T-helper 2 cell treated with Interferon-gamma antibody and Interleukin-4, amounts not matched to agents 100 ng/mL and 5 ng/mL, for 36 hours (primary cell): Measurements from ENCODE around the gene PSMD3. TPM values are rescaled to one million over a fixed set of nuclear protein-coding genes. Genes with fewer than 3 reads are reported as not detected.

ENCODE experiments used
- intact Hi-C: fragments of 100-400 bp; cut with micrococcal nuclease; formaldehyde crosslinking; loops from one replicate; pipeline ENCODE4 v1.15.1; 2023
- total RNA-seq: library from RNA; stranded (reverse); gene quantifications from 2 replicates; pipeline ENCODE4 v1.2.3, GENCODE V29; 2022

The PSMD3 gene
- total RNA-seq, 1 donor from 2014 or later = 125 TPM

DNA sequence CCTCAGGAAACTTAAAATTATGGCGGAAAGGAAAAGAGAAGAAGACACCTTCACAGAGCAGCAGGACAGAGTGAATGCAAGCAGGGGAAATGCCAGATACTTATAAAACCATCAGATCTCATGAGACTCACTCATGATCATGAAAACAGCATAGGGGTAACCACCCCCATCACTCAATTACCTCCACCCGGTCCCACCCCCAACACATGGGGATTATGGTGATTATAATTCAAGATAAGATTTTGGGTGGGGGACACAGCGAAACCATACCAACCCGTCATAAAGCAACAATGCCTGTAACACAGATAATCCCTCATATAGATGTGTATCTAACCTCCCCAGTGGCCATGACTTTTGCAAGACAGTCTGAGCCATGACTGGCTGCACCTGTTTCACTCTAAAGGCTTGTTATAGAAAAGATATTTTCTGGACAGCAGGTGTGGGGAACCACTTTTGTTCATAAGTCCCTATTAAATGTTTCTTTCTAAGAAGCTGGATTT, 24.8 kb upstream of the PSMD3 start:
- intact Hi-C loops = loop anchor here (10.0 kb wide), 1 partner anchor 321 kb away; the partner anchor contains the start of gene STARD3

DNA sequence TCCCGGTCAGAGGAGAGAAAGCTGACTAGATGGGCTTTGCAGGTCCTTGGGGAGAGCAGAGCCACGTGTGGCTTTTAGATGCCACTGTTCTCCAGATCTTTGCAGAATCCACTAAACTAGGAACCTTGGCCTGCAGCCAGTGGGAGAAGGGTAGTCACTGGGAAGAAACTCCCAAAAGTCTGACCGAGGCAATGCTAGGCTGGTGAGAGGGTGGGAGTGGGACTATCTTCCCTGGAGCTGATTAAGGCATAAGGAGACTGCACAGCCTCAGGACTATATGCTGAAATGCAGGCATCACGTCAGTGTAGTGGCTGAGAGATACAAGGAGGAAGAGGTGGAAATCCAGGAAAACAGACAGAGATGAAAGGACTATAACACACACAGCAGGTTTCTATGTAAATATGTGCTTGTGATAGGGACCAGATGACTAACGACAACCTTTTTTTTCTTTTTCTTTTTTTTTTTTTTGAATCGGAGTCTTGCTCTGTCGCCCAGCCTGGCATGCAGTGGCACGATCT, 20.0 kb upstream of the PSMD3 start:
- intact Hi-C loops = no loop called here

DNA sequence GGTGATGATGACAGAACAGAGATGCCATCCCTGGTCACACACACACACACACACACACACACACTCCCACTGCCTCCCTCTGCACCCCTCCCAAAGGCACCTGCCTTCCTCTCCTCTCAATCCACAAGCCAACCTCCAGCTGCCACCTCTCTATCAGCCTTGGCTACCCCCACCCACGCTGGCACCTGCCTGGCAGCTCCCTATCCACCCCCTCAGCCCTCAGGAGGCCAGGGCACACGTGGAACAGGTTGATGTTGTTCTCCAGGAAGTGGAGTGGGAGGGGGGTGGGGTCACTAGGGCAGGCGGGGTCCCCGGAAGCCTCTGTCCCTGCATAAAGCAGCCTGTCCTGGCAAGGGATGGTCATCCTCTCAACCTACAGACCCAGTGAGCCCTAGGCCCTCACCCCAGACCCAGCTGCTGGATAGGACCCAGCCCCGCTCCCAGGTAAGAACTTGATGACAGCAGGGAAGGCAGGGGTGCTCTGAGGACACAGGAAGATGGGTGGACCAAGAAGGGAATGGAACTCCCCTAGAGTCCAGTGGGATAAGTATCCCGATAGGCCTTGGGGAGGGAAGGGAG, 17.9 kb upstream of the PSMD3 start, which contains the start of gene GSDMA:
Gene GSDMA (plus strand): TSS at position 363 of the 579 bp plus-strand sequence. CDS start 2,684 bp downstream, outside the sequence.
- intact Hi-C loops = no loop called here

DNA sequence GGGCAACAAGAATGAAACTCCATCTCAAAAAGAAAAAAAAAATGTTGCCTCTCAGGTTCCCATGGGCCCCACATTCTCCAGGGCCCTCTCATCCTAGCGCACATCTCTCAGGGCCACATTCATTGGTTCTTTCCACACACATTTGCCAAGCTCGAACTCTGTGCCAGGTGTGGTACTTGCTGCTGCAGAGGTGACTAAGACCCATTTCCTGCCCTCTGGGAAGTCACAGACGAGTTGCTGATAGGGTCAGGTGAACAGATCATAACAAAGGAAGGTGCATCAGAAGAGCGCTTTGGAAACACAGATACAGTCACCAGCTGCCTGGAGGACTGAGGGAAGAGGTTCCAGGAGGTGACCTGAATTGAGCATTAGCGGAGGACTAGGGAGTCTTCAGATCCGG, 16.8 kb upstream of the PSMD3 start:
- intact Hi-C loops = no loop called here

DNA sequence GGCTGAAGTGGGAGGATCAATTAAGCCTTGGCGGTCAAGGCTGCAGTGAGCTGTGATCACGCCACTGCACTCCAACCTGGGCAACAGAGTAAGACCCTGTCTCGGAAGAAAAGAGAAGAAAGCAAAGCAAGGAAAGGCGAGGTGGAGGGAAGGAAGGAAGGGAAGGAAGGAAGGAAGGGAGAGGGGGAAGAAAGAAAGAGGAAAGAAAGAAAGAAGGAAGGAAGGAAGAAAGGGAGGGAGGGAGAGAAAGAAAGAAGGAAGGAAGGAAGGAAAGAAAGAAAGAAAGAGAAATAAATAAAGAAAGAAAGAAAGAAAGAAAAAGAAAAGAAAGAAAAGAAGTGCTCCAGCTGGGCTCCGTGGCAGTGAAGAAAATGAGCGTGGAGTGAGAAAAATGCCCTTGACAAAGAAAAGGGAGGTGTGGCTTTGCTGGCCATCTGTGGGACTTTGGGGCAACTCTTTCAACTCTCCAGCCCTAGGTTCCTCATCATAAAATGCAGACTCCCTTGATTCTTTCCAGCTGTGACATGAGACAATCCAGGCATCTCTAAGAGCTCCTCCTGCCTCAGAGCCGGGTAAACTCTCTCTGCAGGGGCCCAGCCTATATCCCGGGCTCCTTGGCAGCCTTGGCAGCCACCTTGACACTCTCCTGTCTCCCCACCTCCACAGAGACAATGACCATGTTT, 15.4 kb upstream of the PSMD3 start:
- intact Hi-C loops = no loop called here

GRCh38 chr17:39966771-39967170, 13.8 kb upstream of the PSMD3 start:
- intact Hi-C loops = no loop called here

DNA sequence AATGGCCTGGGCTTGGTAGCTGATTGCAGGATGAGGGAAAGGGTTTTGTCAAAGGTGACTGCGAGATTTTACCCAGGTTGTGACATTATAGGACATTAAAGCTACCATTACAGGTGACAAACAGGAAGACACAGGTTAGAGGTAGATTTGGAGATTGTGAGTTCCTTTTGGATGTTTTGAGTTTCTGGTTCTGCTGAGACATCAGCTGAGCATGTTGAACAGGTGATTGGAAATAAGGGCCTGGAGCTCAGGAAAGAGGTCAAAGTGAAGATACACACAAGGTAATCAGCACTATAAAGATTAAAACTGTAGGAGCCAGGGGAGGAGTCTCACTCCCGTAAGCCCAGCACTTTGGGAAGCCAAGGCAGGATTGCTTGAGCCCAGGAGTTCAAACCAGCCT, 11.8 kb upstream of the PSMD3 start:
- intact Hi-C loops = no loop called here

- intact Hi-C loops = no loop called here
Observed at GRCh38 chr17:39969375-39969774, 11.2 kb upstream of the PSMD3 start.

DNA sequence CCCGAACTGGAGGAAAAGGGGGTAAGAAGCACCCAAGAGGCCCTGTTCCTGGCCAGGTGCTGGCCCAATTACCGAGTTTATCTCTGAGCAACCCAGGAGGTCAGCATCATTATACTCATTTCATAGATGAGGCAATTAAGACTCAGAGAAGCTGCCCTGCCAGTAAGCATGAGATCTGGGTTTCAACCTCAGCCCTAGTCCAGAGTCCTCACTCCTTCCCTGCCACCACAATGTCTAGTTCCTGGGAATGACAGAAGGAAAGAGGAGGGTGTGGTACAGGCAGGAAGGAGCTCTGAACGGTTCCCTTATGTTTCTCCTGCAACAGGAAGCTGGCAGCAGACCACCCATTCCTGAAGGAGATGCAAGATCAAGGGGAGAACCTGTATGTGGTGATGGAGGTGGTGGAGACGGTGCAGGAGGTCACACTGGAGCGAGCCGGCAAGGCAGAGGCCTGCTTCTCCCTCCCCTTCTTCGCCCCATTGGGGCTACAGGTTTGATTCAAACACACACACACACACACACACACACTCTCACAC, 10.4 kb upstream of the PSMD3 start:
- intact Hi-C loops = no loop called here

DNA sequence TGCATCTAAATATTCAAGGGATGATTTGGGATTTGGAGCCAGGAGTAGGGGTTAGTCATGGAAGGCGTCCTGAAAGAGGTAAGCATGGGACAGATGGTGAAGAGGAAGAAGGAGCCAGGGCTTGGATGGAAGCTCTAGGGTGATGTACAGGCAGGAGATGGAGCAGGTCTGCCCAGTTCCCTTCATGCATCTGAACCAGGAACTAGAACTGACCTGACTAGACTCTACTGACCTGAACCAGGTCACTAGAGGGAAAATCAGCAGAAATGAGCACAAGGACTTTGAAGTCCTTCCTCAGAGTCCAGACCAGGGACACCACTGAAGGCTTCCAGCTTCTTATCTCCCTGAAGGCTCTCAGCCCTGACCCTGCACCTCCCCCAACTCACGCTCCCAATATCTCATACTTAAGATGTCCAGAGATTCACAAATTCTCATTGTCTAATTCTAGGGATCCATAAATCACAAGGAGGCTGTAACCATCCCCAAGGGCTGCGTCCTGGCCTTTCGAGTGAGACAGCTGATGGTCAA, 9.5 kb upstream of the PSMD3 start:
- intact Hi-C loops = no loop called here

GRCh38 chr17:39972271-39972670, 8.3 kb upstream of the PSMD3 start:
- intact Hi-C loops = no loop called here

DNA sequence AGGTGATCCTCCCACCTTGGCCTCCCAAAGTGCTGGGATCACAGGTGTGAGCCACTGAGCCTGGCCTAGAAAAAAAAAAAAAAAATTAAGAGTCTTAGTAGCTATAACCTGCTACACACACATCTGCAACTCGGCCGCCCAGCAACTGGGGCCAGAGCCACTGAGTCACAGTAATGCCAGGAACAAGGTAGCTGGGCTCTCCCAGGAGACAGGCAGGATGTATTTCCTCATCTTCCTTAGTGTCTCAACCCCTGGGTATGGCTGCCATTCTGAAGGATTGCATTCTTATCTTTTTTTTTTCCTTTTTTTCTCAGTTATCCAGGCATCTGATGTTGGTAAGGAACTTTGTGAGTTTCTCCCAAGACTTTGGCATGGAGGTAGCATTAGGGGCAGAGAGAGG, 7.1 kb upstream of the PSMD3 start:
- intact Hi-C loops = no loop called here

GRCh38 chr17:39974433-39974832, 6.2 kb upstream of the PSMD3 start:
- intact Hi-C loops = no loop called here

DNA sequence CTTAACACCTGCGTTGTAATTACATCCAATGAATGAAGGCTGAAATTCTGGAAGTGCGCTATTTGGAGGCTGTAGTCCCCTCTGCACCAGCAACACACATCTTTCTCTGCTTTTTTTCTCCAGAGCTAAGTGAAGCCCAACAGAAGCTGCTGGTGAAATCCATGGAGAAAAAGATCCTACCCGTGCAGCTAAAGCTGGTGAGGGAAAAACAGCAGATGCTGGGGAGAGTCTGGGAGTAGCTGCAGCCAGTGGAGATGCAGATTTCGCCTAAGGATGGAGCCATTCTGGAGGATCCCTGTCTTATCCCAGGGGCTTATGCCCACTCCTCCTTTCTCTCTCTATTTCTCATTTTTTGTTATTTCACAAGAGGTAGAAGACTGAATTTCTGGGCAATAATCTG, 4.8 kb upstream of the PSMD3 start:
- intact Hi-C loops = no loop called here

- intact Hi-C loops = no loop called here
Observed at GRCh38 chr17:39979016-39979670, 1.5 kb upstream of the PSMD3 start.

GRCh38 chr17:39979893-39980350, 685 bp upstream of the PSMD3 start:
- intact Hi-C loops = loop anchor here (1.0 to 5.0 kb wide), 7 partner anchors 21 to 358 kb away; partner anchors contain the start of genes LRRC3C, MIEN1, ORMDL3 and STARD3

DNA sequence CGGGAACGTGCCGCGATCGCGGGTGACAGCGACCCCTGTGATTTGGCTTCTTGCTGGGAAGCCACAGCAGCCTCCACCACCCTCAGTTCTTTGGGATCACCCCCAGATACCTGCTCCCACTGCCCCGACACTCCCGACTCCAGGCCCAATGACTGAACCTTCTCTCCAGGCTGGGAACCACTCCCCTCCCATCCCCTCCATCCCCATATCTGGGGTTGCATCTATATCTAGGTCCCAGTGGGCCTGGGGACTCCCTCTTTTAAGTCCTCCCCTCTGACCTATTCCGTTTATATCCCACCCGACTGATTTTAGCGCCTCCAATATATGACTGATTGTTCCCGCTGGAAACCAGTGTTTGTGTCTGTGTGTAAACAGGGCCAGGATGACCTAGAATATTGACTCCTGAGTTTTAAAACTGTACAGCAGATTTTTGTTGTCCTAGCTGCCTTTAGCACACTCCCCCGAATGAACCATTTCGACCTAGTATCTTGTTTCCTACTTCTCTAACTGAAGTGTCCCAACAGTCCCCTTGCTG, 667 bp downstream of the PSMD3 start:
- intact Hi-C loops = loop anchor here (5.0 kb wide), 1 partner anchor 344 kb away; the partner anchor contains the start of gene STARD3

DNA sequence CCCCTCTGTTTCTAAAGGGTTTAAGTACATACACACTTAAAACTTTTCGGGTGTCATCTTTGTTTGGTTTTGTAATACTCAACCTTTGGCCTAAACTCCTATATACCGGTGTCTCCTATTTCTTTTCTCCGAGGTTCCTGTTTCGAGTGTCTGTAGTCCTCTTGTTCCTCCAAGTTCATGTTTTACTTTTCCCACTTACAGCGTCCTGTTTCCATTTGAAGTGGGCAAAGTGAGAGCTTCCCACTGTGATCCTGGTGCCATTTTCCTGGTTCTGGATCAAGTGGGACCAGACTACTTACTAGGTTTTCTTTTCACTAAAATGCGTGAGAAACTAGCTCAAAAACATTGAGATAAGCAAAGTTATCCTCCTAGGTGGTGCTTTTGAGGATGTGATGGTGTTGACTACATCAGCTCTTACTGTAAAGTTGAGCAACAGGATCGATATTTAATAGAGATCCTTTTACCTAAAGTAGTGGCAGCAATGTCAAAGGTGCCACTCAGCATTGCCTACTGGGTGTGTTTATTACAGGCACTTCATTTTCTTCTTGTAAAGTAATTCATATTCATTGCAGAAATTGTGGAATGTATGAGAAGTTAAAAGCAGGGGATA, 1.3 kb downstream of the PSMD3 start:
- intact Hi-C loops = loop anchor here (5.0 kb wide), 1 partner anchor 345 kb away; the partner anchor contains the start of gene STARD3

DNA sequence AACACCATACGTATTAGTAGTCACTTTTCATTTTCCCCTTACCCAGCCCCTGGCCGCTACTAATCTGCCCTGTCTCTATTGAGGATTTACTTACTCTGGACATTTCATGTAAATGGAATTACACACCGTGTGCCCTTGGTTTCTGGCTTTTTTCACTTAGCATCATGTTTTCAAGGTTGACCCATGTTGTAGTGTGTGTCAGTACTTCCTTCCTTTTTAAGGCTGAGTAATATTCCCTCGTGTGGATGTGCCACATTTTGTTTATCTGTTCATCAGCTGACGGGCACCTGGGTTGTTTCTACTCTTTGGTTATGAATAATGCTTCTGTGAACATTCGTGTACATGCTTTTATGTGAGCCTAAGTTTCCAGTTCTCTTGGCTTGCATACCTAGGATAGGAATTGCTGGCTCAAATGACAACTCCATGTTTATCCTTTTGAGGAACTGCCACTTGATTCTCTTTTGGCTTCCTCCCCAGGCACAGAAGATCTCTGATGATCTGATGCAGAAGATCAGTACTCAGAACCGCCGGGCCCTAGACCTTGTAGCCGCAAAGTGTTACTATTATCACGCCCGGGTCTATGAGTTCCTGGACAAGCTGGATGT, 7.7 kb downstream of the PSMD3 start:
- intact Hi-C loops = no loop called here

DNA sequence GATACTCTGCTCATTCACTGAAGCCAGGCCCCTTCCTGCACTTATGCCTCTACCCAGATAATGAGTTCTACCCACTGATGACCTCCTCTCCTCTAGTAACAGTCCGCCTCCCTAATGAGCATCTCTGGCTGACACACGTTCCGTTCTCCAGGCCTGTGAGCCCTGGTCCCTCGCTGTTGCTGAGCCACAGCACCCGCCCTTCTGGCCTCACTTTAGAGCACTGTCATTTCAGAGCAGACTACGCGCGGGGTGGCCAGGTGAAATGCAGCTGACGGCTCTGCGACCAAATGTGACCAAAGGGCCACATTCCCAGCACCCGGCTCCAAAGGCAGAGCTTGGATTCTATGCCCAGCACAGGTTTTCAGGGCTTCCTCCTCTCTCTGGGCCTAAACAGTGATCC, 13.8 kb downstream of the PSMD3 start:
- intact Hi-C loops = no loop called here
